OCI-LY1 (cell line): ENCODE results near the gene NEK6.

Source experiments
- H2AFZ ChIP-seq: fragments of 200-600 bp; sonication (generic), shearing (Covaris generic); 2 replicates; pipeline ENCODE4 v1.6.0; 2014; ENCODE audit warnings: antibody characterized with exemption, mild to moderate bottlenecking, low read length
- H3F3A ChIP-seq: fragments of 200-600 bp; sonication (generic), shearing (Covaris generic); 2 replicates; pipeline ENCODE4 v1.6.0; 2014; ENCODE audit warnings: mild to moderate bottlenecking, antibody characterized with exemption, low read length, moderate library complexity; ENCODE audit not compliant: insufficient read depth
- H3K27ac ChIP-seq: fragments of 200-600 bp; sonication (generic); 2 replicates; pipeline ENCODE4 v1.5.1; 2014; ENCODE audit warnings: low read length, mixed run types, mild to moderate bottlenecking, low read depth; ENCODE audit not compliant: poor library complexity, severe bottlenecking
- H3K27me3 ChIP-seq: fragments of 200-600 bp; sonication (generic); 2 replicates; pipeline ENCODE4 v1.6.0; 2014; ENCODE audit warnings: antibody characterized with exemption, mild to moderate bottlenecking, low read length, moderate library complexity; ENCODE audit not compliant: insufficient read depth
- H3K36me3 ChIP-seq: fragments of 200-600 bp; sonication (generic); 2 replicates; pipeline ENCODE4 v1.6.1; 2014; ENCODE audit warnings: mild to moderate bottlenecking, antibody characterized with exemption, low read length, moderate library complexity, mixed read lengths; ENCODE audit not compliant: insufficient read depth
- H3K4me1 ChIP-seq: fragments of 200-600 bp; sonication (generic); 2 replicates; pipeline ENCODE4 v1.5.1; 2014; ENCODE audit warnings: mild to moderate bottlenecking, low read length, moderate library complexity; ENCODE audit not compliant: insufficient read depth, severe bottlenecking
- H3K4me2 ChIP-seq: fragments of 200-600 bp; sonication (generic), shearing (Covaris generic); 2 replicates; pipeline ENCODE4 v1.6.1; 2014; ENCODE audit warnings: low read length
- H3K4me3 ChIP-seq: fragments of 200-600 bp; sonication (generic); 2 replicates; pipeline ENCODE4 v1.5.1; 2014; ENCODE audit warnings: low read length, low read depth, mild to moderate bottlenecking, mixed read lengths; ENCODE audit not compliant: poor library complexity, severe bottlenecking
- H3K79me2 ChIP-seq: fragments of 200-600 bp; shearing (Covaris generic); 2 replicates; pipeline ENCODE4 v1.6.1; 2016; ENCODE audit warnings: mixed run types, low read length, mixed read lengths; ENCODE audit not compliant: insufficient read depth
- H3K9ac ChIP-seq: fragments of 200-600 bp; sonication (generic), shearing (Covaris generic); 2 replicates; pipeline ENCODE4 v1.6.1; 2014; ENCODE audit warnings: mild to moderate bottlenecking, low read length, mixed read lengths
- H3K9me2 ChIP-seq: fragments of 200-600 bp; sonication (generic), shearing (Covaris generic); 2 replicates; pipeline ENCODE4 v1.6.1; 2014; ENCODE audit warnings: low read depth, mild to moderate bottlenecking, low read length, mixed read lengths
- H3K9me3 ChIP-seq: fragments of 200-600 bp; shearing (Covaris generic); 2 replicates; pipeline ENCODE4 v1.6.1; 2014; ENCODE audit warnings: low read length, mixed read lengths
- H4K20me1 ChIP-seq: fragments of 200-600 bp; sonication (generic), shearing (Covaris generic); 2 replicates; pipeline ENCODE4 v1.6.0; 2016; ENCODE audit warnings: mild to moderate bottlenecking, low read length; ENCODE audit not compliant: insufficient read depth
- EZH2 ChIP-seq: fragments of 200-600 bp; sonication (generic), shearing (Covaris generic); IDR thresholded peaks from 2 replicates; pipeline ENCODE4 v1.8.0; 2017; ENCODE audit warnings: borderline replicate concordance, mixed run types, mild to moderate bottlenecking, antibody characterized with exemption, low read length, moderate library complexity, mixed read lengths
- TF ChIP-seq, protein P1 (sequence below): fragments of 200-600 bp; sonication (generic), shearing (Covaris generic); IDR thresholded peaks from 2 replicates; pipeline ENCODE4 v1.5.1; 2017; ENCODE audit warnings: mild to moderate bottlenecking, antibody characterized with exemption, low read length, moderate library complexity, mixed read lengths

The NEK6 gene

GRCh38 chr9:124295159-124295794 lies 37.5 kb downstream of the NEK6 start:
- no peak overlapping the region for H3K27ac ChIP-seq
- no peak overlapping the region for H2AFZ ChIP-seq
- no peak overlapping the region for H3K4me3 ChIP-seq
- H4K20me1 ChIP-seq: no peaks in the 10 kb centered on the region
- no peaks in the 10 kb centered on the region for H3F3A ChIP-seq
- H3K4me1 ChIP-seq: no peaks in the 10 kb centered on the region
- H3K9me3 ChIP-seq: no peaks in the 10 kb centered on the region
- H3K4me2 ChIP-seq: no peak overlapping the region
- H3K9me2 ChIP-seq: no peaks in the 10 kb centered on the region
- no peaks in the 10 kb centered on the region for H3K36me3 ChIP-seq
- no peak overlapping the region for H3K9ac ChIP-seq
- peaks cover 5% of the 10 kb centered on the region; the same call in 1 of the 2 replicates for H3K27me3 ChIP-seq
- TF ChIP-seq EZH2: no peak
- TF ChIP-seq, protein P1, sequence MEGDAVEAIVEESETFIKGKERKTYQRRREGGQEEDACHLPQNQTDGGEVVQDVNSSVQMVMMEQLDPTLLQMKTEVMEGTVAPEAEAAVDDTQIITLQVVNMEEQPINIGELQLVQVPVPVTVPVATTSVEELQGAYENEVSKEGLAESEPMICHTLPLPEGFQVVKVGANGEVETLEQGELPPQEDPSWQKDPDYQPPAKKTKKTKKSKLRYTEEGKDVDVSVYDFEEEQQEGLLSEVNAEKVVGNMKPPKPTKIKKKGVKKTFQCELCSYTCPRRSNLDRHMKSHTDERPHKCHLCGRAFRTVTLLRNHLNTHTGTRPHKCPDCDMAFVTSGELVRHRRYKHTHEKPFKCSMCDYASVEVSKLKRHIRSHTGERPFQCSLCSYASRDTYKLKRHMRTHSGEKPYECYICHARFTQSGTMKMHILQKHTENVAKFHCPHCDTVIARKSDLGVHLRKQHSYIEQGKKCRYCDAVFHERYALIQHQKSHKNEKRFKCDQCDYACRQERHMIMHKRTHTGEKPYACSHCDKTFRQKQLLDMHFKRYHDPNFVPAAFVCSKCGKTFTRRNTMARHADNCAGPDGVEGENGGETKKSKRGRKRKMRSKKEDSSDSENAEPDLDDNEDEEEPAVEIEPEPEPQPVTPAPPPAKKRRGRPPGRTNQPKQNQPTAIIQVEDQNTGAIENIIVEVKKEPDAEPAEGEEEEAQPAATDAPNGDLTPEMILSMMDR: no peak
- H3K79me2 ChIP-seq: no peaks in the 10 kb centered on the region

DNA sequence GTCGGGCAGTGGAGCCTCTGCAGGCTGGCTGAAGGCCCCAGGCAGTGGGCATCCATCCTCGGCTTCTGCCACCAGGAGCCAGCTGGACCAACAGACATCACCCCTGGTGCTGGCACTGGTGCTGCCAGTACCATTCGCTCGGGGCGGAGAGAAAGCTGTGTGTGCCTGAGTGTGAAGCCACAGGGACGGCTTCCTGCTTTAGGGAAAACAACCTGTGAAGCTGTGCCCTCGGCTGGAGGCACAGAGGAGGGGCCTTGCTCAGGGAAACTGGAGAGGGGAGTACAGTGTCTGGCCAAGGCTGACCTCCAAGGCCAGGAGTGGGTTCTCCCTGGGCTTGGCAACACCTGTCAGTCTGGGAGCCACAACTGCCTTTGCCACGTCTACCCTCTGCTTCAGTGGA lies 38.3 kb downstream of the NEK6 start:
- Histone ChIP-seq H3K4me2 (no peak overlapping the region), H3K27ac (no peak overlapping the region), H3K4me1 (no peaks in the 10 kb centered on the region)

DNA sequence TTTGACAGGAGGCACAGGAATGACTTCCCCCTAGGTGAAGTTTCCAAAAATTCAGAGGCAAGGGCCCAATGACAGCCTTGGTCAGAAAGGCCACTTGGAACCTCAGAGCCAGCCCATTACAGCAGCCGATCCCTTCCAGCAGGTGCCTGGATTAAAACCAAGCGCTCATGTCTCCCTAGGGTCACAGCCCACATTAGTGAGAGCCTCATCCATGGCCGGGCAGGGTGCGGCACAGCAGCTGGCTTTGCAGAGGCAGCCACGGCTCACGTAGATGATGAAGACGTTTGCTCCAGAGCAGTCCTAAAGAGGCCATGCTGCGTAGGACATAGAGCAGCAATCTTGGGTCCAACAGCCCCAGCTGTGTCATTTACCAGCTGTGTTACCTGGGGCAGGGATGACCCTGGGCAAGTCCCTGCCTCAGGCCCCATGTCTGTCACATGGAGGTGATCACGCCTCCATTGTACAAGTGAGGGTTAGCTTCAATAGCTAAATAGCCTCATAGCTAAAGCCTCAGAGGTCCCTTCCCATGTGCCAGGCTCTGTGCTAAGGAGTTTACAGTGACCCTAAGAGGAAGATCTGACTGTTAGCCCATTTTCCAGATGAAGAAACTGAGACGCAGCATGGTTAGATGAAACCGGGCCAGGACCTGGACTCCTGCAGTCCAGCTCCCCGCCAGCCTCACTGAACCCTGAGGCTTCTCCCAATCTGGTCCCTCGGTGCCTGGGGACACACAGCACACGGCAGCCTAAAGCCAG lies 39.2 kb downstream of the NEK6 start:
- no peaks in the 10 kb centered on the region for H3K4me1 ChIP-seq
- H3K9ac ChIP-seq: no peak overlapping the region
- no peaks in the 10 kb centered on the region for H3K9me3 ChIP-seq
- no peaks in the 10 kb centered on the region for H3F3A ChIP-seq
- TF ChIP-seq, protein P1: no peak
- TF ChIP-seq EZH2: no peak
- no peaks in the 10 kb centered on the region for H3K36me3 ChIP-seq
- no peak overlapping the region for H3K4me2 ChIP-seq
- no peak overlapping the region for H2AFZ ChIP-seq
- no peak overlapping the region for H3K27ac ChIP-seq
- no peaks in the 10 kb centered on the region for H4K20me1 ChIP-seq
- no peak overlapping the region for H3K4me3 ChIP-seq
- peaks cover 5% of the 10 kb centered on the region; the same call in 1 of the 2 replicates for H3K27me3 ChIP-seq
- no peaks in the 10 kb centered on the region for H3K9me2 ChIP-seq
- no peaks in the 10 kb centered on the region for H3K79me2 ChIP-seq

More for the DNA sequence above, 38.3 kb downstream of the NEK6 start:
- H3K4me3 ChIP-seq: no peak overlapping the region
- H3K27me3 ChIP-seq: peaks cover 5% of the 10 kb centered on the region; the same call in 1 of the 2 replicates
- H2AFZ ChIP-seq: no peak overlapping the region
- H3K79me2 ChIP-seq: no peaks in the 10 kb centered on the region
- no peaks in the 10 kb centered on the region for H3F3A ChIP-seq
- H3K9ac ChIP-seq: no peak overlapping the region
- H3K9me2 ChIP-seq: no peaks in the 10 kb centered on the region
- H3K36me3 ChIP-seq: no peaks in the 10 kb centered on the region
- no peaks in the 10 kb centered on the region for H4K20me1 ChIP-seq
- TF ChIP-seq EZH2: no peak
- TF ChIP-seq, protein P1: no peak
- no peaks in the 10 kb centered on the region for H3K9me3 ChIP-seq
